ENCODE data around the gene ATF4.

DNA sequence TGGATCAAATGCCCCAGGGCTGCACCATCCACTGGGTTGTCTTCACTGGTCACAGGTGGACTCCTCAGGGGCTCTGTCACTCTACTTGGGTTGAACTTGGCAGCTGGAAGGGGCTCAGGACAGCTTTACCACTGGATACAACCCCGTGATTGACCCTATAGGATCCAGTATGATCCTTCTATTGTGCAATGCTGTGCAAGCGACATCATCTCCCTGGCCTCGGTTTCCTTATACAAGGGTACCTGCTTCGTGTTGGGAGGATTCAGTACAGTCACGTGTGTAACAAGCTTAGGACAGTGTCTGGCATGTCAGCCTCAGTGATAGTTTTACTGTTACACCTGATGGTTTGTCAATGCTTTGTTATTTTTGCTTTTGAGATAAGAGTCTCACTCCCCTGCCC lies 38.8 kb upstream of the ATF4 start:
- TF ChIP-seq, protein P1, sequence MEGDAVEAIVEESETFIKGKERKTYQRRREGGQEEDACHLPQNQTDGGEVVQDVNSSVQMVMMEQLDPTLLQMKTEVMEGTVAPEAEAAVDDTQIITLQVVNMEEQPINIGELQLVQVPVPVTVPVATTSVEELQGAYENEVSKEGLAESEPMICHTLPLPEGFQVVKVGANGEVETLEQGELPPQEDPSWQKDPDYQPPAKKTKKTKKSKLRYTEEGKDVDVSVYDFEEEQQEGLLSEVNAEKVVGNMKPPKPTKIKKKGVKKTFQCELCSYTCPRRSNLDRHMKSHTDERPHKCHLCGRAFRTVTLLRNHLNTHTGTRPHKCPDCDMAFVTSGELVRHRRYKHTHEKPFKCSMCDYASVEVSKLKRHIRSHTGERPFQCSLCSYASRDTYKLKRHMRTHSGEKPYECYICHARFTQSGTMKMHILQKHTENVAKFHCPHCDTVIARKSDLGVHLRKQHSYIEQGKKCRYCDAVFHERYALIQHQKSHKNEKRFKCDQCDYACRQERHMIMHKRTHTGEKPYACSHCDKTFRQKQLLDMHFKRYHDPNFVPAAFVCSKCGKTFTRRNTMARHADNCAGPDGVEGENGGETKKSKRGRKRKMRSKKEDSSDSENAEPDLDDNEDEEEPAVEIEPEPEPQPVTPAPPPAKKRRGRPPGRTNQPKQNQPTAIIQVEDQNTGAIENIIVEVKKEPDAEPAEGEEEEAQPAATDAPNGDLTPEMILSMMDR (conservative IDR thresholded peaks at IDR 0.05): no peak
- TF ChIP-seq EZH2 (IDR thresholded peaks at IDR 0.05; ENCODE audit: low read depth): no peak

Measured in PC-9 (cell line).